HCT116 (cell line): ENCODE results near the gene GPAT3. TPM values are rescaled to one million over a fixed set of nuclear protein-coding genes. Genes with fewer than 3 reads are reported as not detected.
"Not testable (repeated sequence)": the region's sequence is repeated elsewhere in the genome, so short reads cannot be mapped to it uniquely, and the experiment has no call there.

ENCODE experiments used
- ATAC-seq: fragments of 200-7000 bp; cut with Tn5 transposase; 2 replicates; pipeline ENCODE4 v1.9.1; 2020; ENCODE audit warnings: mild to moderate bottlenecking, moderate library complexity
- BruUV-seq: library from RNA; stranded (reverse); fragments of 400-500 nt; replicated peaks from 2 replicates; lab custom pipeline; 2021; lab: Mats Ljungman, UMichigan
- CTCF ChIA-PET: fragments of 300-600 bp; sonication (Branson Sonifier 250); formaldehyde crosslinking; loops from one replicate; lab custom pipeline; 2021; ENCODE audit warnings: antibody characterized with exemption; lab: Charles Lee
- POLR2A ChIA-PET: fragments of 300-600, 350-600 bp; sonication (Branson Sonifier 250); formaldehyde crosslinking; loops from one replicate; lab custom pipeline; 2021; ENCODE audit warnings: antibody characterized with exemption; lab: Charles Lee
- RAD21 ChIA-PET, 2 experiments: fragments of 300-600 bp; sonication (Branson Sonifier 250); formaldehyde crosslinking; loops; one replicate each; lab custom pipeline; 2023; ENCODE audit warnings: low total read pairs in 2 of 2; ENCODE audit not compliant: uncharacterized antibody in 2 of 2, unreplicated experiment in 2 of 2, low non-redundant PET in 1 of 2; lab: Charles Lee
- DNase-seq: peaks from one replicate; pipeline ENCODE4 v3.0.0-alpha.2; 2010; ENCODE audit warnings: low read depth, low spot score
- H2AFZ ChIP-seq: fragments of 200-600 bp; shearing (Covaris generic), sonication (generic); 2 replicates; pipeline ENCODE4 v1.6.1; 2017; ENCODE audit warnings: low read depth, mixed run types, mixed read lengths, antibody characterized with exemption, low read length; ENCODE audit not compliant: poor library complexity, severe bottlenecking
- H3K27ac ChIP-seq: 2 replicates; pipeline ENCODE4 v1.5.1; 2012; ENCODE audit warnings: low read depth, low read length
- H3K27me3 ChIP-seq: fragments of 200-600 bp; sonication (generic); 2 replicates; pipeline ENCODE4 v1.6.1; 2016; ENCODE audit warnings: mixed run types, low read length, mixed read lengths; ENCODE audit not compliant: insufficient read depth
- H3K36me3 ChIP-seq, 2 experiments: fragments of 200-500 bp in 1 of 2; fragments of 200-600 bp in 1 of 2; sonication (Bioruptor generic) in 1 of 2; sonication (generic) in 1 of 2; 2 replicates each; pipeline versions ENCODE4 v1.5.1 to v1.6.1; 2014 to 2016; ENCODE audit warnings: low read length in 2 of 2, inconsistent platforms in 1 of 2, mixed read lengths in 1 of 2, mixed run types in 1 of 2; ENCODE audit not compliant: insufficient read depth in 2 of 2, control insufficient read depth in 1 of 2
- H3K4me1 ChIP-seq, 2 experiments: fragments of 200-600 bp in 1 of 2; sonication (generic) in 1 of 2; 2 replicates each; pipeline versions ENCODE4 v1.5.1 to v1.6.1; 2012 to 2017; ENCODE audit warnings: low read length in 2 of 2, inconsistent platforms in 1 of 2, mild to moderate bottlenecking in 1 of 2, mixed read lengths in 1 of 2, mixed run types in 1 of 2, moderate library complexity in 1 of 2; ENCODE audit not compliant: insufficient read depth in 2 of 2, control insufficient read depth in 1 of 2
- H3K4me2 ChIP-seq: fragments of 200-600 bp; sonication (generic); 2 replicates; pipeline ENCODE4 v1.6.1; 2017; ENCODE audit warnings: mixed run types, low read length, mixed read lengths
- H3K4me3 ChIP-seq, 2 experiments: fragments of 200-600 bp in 1 of 2; sonication (generic) in 1 of 2; replicated peaks in 1 of 2; 2 replicates each; pipeline ENCODE4 v1.5.1; 2011 to 2016; ENCODE audit warnings: low read length in 2 of 2, control low read depth in 1 of 2, low read depth in 1 of 2, mild to moderate bottlenecking in 1 of 2, mixed read lengths in 1 of 2, mixed run types in 1 of 2
- H3K79me2 ChIP-seq: fragments of 200-600 bp; sonication (generic); 2 replicates; pipeline ENCODE4 v1.6.1; 2017; ENCODE audit warnings: mild to moderate bottlenecking, mixed run types, low read length, moderate library complexity, mixed read lengths; ENCODE audit not compliant: insufficient read depth
- H3K9ac ChIP-seq: fragments of 200-600 bp; sonication (generic); 2 replicates; pipeline ENCODE4 v1.6.1; 2016; ENCODE audit warnings: low read length, mixed read lengths
- H3K9me2 ChIP-seq: fragments of 200-600 bp; sonication (generic), shearing (Covaris generic); 2 replicates; pipeline ENCODE4 v1.6.1; 2017; ENCODE audit warnings: mixed run types, mild to moderate bottlenecking, moderate library complexity; ENCODE audit not compliant: insufficient read depth
- H3K9me3 ChIP-seq, 2 experiments: fragments of 200-500 bp in 1 of 2; fragments of 200-600 bp in 1 of 2; sonication (Bioruptor generic) in 1 of 2; sonication (generic) in 1 of 2; 2 replicates each; pipeline ENCODE4 v1.6.1; 2014 to 2017; ENCODE audit warnings: low read length in 2 of 2, mixed read lengths in 2 of 2, inconsistent platforms in 1 of 2, low read depth in 1 of 2, mild to moderate bottlenecking in 1 of 2, mixed run types in 1 of 2, moderate library complexity in 1 of 2; ENCODE audit not compliant: control insufficient read depth in 1 of 2, insufficient read depth in 1 of 2
- H4K20me1 ChIP-seq: fragments of 200-600 bp; sonication (generic), shearing (Covaris generic); 2 replicates; pipeline ENCODE4 v1.6.1; 2017; ENCODE audit warnings: mixed run types, mild to moderate bottlenecking, moderate library complexity; ENCODE audit not compliant: insufficient read depth
- CBX3 ChIP-seq: IDR thresholded peaks from 2 replicates; pipeline ENCODE4 v1.6.1; 2012; ENCODE audit warnings: low read depth
- CTCF ChIP-seq, 3 experiments: fragments of 200-600 bp in 1 of 3; sonication (generic) in 1 of 3; IDR thresholded peaks in 2 of 3; conservative IDR thresholded peaks in 1 of 3; 2 replicates each; pipeline ENCODE4 v1.5.1; 2012 to 2017; ENCODE audit warnings: low read depth in 2 of 3, low read length in 2 of 3, antibody characterized with exemption in 1 of 3, borderline replicate concordance in 1 of 3, control low read depth in 1 of 3, mild to moderate bottlenecking in 1 of 3, mixed read lengths in 1 of 3, mixed run types in 1 of 3, moderate library complexity in 1 of 3; ENCODE audit not compliant: insufficient read depth in 1 of 3
- EGR1 ChIP-seq: IDR thresholded peaks from 2 replicates; pipeline ENCODE4 v1.6.1; 2012; ENCODE audit warnings: low read depth
- ELF1 ChIP-seq: IDR thresholded peaks from 2 replicates; pipeline ENCODE4 v1.6.1; 2012; ENCODE audit warnings: low read depth, borderline replicate concordance
- FOSL1 ChIP-seq: IDR thresholded peaks from 2 replicates; pipeline ENCODE4 v1.6.1; 2012; ENCODE audit warnings: low read depth
- JUND ChIP-seq: IDR thresholded peaks from 2 replicates; pipeline ENCODE4 v1.6.1; 2012
- RAD21 ChIP-seq: IDR thresholded peaks from 2 replicates; pipeline ENCODE4 v1.6.1; 2012; ENCODE audit warnings: low read depth, mild to moderate bottlenecking
- REST ChIP-seq: IDR thresholded peaks from 2 replicates; pipeline ENCODE4 v1.6.1; 2012; ENCODE audit warnings: low read depth
- YY1 ChIP-seq: IDR thresholded peaks from 2 replicates; pipeline ENCODE4 v1.6.1; 2011; ENCODE audit warnings: low read length, low read depth, moderate library complexity, mild to moderate bottlenecking; ENCODE audit not compliant: insufficient replicate concordance; ENCODE audit errors: extremely low read depth
- ZFX ChIP-seq: fragments of 450-650 bp; IDR thresholded peaks from 2 replicates; pipeline ENCODE4 v1.6.1; 2017
- intact Hi-C: fragments of 100-400 bp; cut with micrococcal nuclease; formaldehyde crosslinking; loops from 2 replicates; pipeline ENCODE4 v1.10.0; 2022
- total RNA-seq: library from RNA; stranded (reverse); gene quantifications from one replicate; pipeline ENCODE4 v1.2.1, GENCODE V29; 2021; ENCODE audit not compliant: unreplicated experiment

GPAT3 gene
- total RNA-seq, 1 experiment from 2014 or later, result 36.7 TPM

GRCh38 chr4:83504996-83505395 lies 30.9 kb upstream of the GPAT3 start:
- no peak overlapping the region for H3K27ac ChIP-seq
- POLR2A ChIA-PET, result no interaction called here
- intact Hi-C loops, result loop anchor here (10.0 kb wide), 1 partner anchor 1000 kb away; no protein-coding TSS in a partner anchor
- no peak overlapping the region for H3K9ac ChIP-seq
- BruUV-seq, result no TSS peak
- no peak overlapping the region for H2AFZ ChIP-seq
- H3K79me2 ChIP-seq, result no peaks in the 10 kb centered on the region
- no peaks in the 10 kb centered on the region for H3K36me3 ChIP-seq
- no peaks in the 10 kb centered on the region for H4K20me1 ChIP-seq
- no peaks in the 10 kb centered on the region for H3K9me3 ChIP-seq
- DNase-seq (no peak), ATAC-seq (no peak)
- TF ChIP-seq CBX3, result no peak
- no peak for TF ChIP-seq REST
- TF ChIP-seq FOSL1, result no peak
- no peak for TF ChIP-seq ZFX
- TF ChIP-seq ELF1, result no peak
- no peak for TF ChIP-seq JUND
- no peak for TF ChIP-seq EGR1
- H3K9me2 ChIP-seq, result no peaks in the 10 kb centered on the region
- CTCF ChIA-PET, result no interaction called here
- no peaks in the 10 kb centered on the region for H3K27me3 ChIP-seq
- H3K4me3 ChIP-seq, result no peak overlapping the region
- no peak overlapping the region for H3K4me2 ChIP-seq
- H3K4me1 ChIP-seq, result 0 out of 4 replicates have a peak, but pooled peaks cover 0 to 2% of the 10 kb centered on the region in 2 experiments
- RAD21 ChIA-PET, result no interaction called here

GRCh38 chr4:83509156-83509585 lies 26.7 kb upstream of the GPAT3 start:
- POLR2A ChIA-PET, H3K9ac ChIP-seq, H3K9me3 ChIP-seq, BruUV-seq, H3K36me3 ChIP-seq, H3K79me2 ChIP-seq, H3K4me3 ChIP-seq, H3K4me1 ChIP-seq, RAD21 ChIA-PET, H3K4me2 ChIP-seq, H3K9me2 ChIP-seq, H3K27ac ChIP-seq, H4K20me1 ChIP-seq, H3K27me3 ChIP-seq: not testable (repeated sequence)
- ATAC-seq (peak; percentile 82), DNase-seq (peak; percentile 52)
- CTCF ChIA-PET, result interaction anchor here (0.8 to 2.1 kb wide), 7 partner anchors 9 to 136 kb away, joined by 3 to 10 read pairs (median 6); no protein-coding TSS in a partner anchor
- TF ChIP-seq CTCF (IDR thresholded peaks at IDR 0.05 in 2 of 3, conservative IDR thresholded peaks at IDR 0.05 in 1 of 3; ENCODE audit: borderline replicate concordance in 1 of 3, insufficient read depth in 1 of 3, low read depth in 2 of 3, low read length in 2 of 3) (peak; percentile 75 to 86 (median 83)), RAD21 (peak; percentile 92), YY1 (peak; percentile 92)
- H2AFZ ChIP-seq, result peak overlapping the region; percentile 80
- intact Hi-C loops, result loop anchor here (1.0 to 10.0 kb wide), 3 partner anchors 74 to 996 kb away; no protein-coding TSS in a partner anchor
